Panc1 (cell line): ENCODE data around the gene OR52N1.

Source experiments
- TF ChIP-seq, protein P1 (sequence below): fragments of 450-650 bp; IDR thresholded peaks from 2 replicates; pipeline ENCODE4 v1.5.1; 2017; ENCODE audit warnings: mild to moderate bottlenecking
- TF ChIP-seq, protein P2 (sequence below), 2 experiments: IDR thresholded peaks; 2 replicates each; pipeline ENCODE4 v1.6.1; 2011 to 2012; ENCODE audit warnings: low read depth in 2 of 2, control low read depth in 1 of 2, low read length in 1 of 2, mild to moderate bottlenecking in 1 of 2, moderate library complexity in 1 of 2; ENCODE audit not compliant: insufficient read depth in 1 of 2

DNA sequence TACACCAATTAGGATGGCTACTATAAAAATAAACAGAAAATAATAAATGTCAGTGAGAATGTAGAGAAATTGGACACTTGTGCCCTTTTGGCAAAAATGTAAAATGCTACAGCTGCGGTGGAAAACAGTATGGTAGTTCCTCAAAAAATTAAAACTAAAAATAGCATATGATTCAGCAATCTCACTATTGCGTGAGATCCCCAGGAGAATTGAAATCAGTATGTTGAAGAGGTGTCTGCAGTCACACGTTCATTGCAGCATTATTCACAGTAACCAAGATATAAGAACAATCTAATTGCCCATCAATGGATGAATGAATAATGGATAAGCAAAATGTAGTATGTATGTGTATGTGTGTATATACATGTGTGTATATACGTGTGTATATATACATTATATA lies 24.5 kb upstream of the OR52N1 start:
- TF ChIP-seq, protein P1, sequence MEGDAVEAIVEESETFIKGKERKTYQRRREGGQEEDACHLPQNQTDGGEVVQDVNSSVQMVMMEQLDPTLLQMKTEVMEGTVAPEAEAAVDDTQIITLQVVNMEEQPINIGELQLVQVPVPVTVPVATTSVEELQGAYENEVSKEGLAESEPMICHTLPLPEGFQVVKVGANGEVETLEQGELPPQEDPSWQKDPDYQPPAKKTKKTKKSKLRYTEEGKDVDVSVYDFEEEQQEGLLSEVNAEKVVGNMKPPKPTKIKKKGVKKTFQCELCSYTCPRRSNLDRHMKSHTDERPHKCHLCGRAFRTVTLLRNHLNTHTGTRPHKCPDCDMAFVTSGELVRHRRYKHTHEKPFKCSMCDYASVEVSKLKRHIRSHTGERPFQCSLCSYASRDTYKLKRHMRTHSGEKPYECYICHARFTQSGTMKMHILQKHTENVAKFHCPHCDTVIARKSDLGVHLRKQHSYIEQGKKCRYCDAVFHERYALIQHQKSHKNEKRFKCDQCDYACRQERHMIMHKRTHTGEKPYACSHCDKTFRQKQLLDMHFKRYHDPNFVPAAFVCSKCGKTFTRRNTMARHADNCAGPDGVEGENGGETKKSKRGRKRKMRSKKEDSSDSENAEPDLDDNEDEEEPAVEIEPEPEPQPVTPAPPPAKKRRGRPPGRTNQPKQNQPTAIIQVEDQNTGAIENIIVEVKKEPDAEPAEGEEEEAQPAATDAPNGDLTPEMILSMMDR: no peak
- TF ChIP-seq, protein P2, sequence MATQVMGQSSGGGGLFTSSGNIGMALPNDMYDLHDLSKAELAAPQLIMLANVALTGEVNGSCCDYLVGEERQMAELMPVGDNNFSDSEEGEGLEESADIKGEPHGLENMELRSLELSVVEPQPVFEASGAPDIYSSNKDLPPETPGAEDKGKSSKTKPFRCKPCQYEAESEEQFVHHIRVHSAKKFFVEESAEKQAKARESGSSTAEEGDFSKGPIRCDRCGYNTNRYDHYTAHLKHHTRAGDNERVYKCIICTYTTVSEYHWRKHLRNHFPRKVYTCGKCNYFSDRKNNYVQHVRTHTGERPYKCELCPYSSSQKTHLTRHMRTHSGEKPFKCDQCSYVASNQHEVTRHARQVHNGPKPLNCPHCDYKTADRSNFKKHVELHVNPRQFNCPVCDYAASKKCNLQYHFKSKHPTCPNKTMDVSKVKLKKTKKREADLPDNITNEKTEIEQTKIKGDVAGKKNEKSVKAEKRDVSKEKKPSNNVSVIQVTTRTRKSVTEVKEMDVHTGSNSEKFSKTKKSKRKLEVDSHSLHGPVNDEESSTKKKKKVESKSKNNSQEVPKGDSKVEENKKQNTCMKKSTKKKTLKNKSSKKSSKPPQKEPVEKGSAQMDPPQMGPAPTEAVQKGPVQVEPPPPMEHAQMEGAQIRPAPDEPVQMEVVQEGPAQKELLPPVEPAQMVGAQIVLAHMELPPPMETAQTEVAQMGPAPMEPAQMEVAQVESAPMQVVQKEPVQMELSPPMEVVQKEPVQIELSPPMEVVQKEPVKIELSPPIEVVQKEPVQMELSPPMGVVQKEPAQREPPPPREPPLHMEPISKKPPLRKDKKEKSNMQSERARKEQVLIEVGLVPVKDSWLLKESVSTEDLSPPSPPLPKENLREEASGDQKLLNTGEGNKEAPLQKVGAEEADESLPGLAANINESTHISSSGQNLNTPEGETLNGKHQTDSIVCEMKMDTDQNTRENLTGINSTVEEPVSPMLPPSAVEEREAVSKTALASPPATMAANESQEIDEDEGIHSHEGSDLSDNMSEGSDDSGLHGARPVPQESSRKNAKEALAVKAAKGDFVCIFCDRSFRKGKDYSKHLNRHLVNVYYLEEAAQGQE (IDR thresholded peaks at IDR 0.05; ENCODE audit: insufficient read depth in 1 of 2, low read depth in 2 of 2, low read length in 1 of 2): no peak
